ENCODE data around the gene NTM.

Gene NTM

DNA sequence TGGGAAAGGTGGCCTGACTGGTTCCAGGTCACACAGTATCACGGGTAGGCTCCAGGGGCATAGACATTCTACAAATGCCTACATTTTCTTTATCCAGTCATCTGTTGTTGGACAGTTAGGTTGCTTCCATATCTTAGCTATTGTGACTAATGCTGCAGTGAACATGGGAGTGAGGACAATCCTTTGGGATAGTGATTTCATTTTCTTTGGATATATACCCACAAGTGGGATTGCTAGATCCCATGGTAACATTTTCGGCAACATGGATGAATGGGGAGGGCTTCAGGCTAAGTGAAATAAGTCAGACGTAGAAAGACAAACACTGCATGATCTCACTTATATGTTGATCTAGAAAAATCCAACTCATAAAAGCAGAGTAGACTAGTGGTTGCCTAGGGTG lies 744.3 kb downstream of the NTM start:
- TF ChIP-seq, protein P1, sequence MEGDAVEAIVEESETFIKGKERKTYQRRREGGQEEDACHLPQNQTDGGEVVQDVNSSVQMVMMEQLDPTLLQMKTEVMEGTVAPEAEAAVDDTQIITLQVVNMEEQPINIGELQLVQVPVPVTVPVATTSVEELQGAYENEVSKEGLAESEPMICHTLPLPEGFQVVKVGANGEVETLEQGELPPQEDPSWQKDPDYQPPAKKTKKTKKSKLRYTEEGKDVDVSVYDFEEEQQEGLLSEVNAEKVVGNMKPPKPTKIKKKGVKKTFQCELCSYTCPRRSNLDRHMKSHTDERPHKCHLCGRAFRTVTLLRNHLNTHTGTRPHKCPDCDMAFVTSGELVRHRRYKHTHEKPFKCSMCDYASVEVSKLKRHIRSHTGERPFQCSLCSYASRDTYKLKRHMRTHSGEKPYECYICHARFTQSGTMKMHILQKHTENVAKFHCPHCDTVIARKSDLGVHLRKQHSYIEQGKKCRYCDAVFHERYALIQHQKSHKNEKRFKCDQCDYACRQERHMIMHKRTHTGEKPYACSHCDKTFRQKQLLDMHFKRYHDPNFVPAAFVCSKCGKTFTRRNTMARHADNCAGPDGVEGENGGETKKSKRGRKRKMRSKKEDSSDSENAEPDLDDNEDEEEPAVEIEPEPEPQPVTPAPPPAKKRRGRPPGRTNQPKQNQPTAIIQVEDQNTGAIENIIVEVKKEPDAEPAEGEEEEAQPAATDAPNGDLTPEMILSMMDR (IDR thresholded peaks at IDR 0.05; ENCODE audit: control insufficient read depth, extremely low read depth, insufficient read depth): no peak
- DNase-seq (ENCODE audit: low read depth): no peak
- H3K4me3 ChIP-seq (ENCODE audit: low read depth, low read length): no peak overlapping the region

DNA sequence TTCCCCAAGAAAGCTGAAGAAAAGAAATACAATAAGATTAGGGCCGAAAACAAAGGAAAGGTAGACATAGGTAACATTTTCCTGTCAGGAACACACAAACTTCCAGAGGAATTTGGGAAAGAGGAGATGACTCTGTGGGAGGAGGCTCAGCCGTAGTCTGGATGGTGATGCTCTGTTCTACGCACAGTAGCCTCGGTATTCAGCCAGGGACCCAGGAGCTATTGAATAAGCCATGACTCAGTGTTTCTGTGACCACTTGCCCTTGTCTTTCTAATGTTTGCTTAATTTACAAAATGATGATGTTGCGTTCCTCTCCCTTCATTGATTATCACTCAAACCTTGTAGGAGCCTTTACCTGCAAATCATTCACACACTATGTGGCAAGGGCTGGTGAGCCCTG lies 745.0 kb downstream of the NTM start:
- no peak for DNase-seq (ENCODE audit: low read depth)
- TF ChIP-seq, protein P1 (IDR thresholded peaks at IDR 0.05; ENCODE audit: control insufficient read depth, extremely low read depth, insufficient read depth): no peak
- no peak overlapping the region for H3K4me3 ChIP-seq (ENCODE audit: low read depth, low read length)

DNA sequence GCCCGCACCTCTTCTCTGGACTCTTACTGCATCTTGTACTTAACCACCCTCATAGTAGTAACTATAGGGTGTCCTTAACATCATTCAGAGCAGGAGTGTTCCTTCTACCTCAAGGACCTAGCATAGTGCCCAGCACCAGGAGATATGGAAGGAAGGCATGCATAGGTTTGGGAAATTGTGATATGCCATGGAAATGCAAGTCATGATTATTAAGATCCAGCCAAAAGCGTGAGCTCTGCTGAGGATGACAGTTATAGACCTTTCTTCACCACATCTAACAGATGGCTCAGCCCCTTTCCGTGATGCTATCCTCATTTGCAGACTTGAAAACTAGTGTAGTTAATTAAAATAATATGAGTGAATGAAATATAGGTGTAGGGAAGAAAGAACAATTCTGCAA lies 746.1 kb downstream of the NTM start:
- DNase-seq (ENCODE audit: low read depth): no peak
- H3K4me3 ChIP-seq (ENCODE audit: low read depth, low read length): no peak overlapping the region
- TF ChIP-seq, protein P1 (IDR thresholded peaks at IDR 0.05; ENCODE audit: control insufficient read depth, extremely low read depth, insufficient read depth): no peak

DNA sequence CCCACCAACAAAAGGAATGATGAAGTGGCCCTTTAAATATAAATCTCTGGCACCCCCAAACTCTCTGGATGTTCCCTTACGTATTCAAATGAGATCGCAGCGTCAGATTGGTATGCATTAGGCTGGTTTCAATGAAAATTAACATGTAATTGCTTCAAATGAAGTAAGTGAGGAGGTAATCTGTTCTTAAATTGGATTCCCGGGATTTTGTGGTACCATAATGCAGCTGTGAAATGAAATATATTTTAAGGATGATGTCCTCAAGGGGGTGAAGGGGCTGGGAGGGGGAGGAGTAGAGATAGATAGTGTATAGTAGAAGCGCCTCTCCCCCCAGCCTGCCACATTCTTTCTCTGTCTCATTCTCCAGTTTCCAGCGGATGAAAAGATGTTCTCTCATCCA lies 748.2 kb downstream of the NTM start:
- TF ChIP-seq, protein P1 (IDR thresholded peaks at IDR 0.05; ENCODE audit: control insufficient read depth, extremely low read depth, insufficient read depth): no peak
- DNase-seq (ENCODE audit: low read depth): no peak
- no peak overlapping the region for H3K4me3 ChIP-seq (ENCODE audit: low read depth, low read length)

DNA sequence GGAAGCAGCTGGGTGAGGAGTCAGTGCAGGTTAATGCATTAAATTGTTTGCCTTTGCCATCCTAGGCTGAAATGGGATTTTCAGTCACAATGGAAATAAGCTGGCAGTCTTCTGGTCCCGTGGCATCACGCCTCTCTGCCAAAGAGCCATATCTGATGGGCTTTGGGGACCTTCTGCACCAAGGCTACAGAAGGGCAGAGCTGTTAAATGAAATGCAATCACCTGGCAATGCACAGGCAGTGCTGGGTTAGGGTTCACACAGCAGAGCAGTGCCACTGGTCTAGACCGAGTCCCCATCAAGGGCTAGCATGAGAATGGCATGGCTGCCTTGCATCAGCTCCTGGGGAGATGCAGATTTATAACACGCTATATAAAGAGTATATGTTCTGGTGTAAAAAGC lies 749.2 kb downstream of the NTM start:
- TF ChIP-seq, protein P1 (IDR thresholded peaks at IDR 0.05; ENCODE audit: control insufficient read depth, extremely low read depth, insufficient read depth): no peak
- DNase-seq (ENCODE audit: low read depth): no peak
- no peak overlapping the region for H3K4me3 ChIP-seq (ENCODE audit: low read depth, low read length)

DNA sequence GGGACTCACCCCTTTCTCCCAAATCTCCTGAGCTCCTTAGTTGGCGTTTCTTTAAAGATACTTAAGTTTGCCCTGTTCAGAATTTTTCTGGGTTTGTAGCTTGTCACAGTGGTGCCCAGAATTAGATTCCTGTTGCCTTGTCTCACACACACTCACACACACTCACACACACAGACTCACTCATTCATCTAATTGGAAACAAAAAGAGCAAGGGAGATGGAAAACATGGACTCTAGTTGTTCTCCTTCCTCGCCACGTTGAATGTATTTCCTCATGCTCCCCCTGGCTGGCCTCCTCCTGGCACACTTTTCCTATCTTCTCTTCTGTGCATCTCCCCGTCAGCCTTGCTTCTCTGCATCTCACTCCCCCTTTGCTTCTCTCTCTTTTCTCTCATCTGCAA lies 752.3 kb downstream of the NTM start:
- TF ChIP-seq, protein P1 (IDR thresholded peaks at IDR 0.05; ENCODE audit: control insufficient read depth, extremely low read depth, insufficient read depth): no peak
- no peak for DNase-seq (ENCODE audit: low read depth)
- no peak overlapping the region for H3K4me3 ChIP-seq (ENCODE audit: low read depth, low read length)

DNA sequence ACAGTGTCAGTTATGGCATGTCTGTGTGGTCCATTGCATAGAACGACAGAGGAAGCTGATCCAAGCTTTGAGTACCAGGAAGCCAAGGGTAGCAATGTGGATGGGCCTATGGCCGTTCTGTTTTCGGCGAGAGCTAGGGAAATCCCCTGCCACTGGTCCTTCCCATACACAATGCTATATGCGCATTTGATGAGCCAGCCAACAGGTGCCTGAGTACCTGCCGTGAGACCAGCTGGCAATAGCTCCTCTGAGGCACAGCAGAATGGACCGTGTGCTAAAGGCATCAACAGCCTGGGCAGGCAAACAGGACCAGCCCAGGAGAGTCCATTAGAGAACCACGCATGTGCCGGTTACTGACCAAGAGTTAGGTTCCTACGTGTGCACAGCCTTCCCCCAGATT lies 753.0 kb downstream of the NTM start:
- no peak overlapping the region for H3K4me3 ChIP-seq (ENCODE audit: low read depth, low read length)
- TF ChIP-seq, protein P1 (IDR thresholded peaks at IDR 0.05; ENCODE audit: control insufficient read depth, extremely low read depth, insufficient read depth): no peak
- DNase-seq (ENCODE audit: low read depth): no peak
